Astrocyte of the spinal cord (primary cell): ENCODE data around the gene GPATCH2.

ENCODE experiments used
- DNase-seq: peaks from one replicate; pipeline ENCODE4 v3.0.0; 2011; ENCODE audit warnings: low read depth, low spot score
- H3K4me3 ChIP-seq: 2 replicates; pipeline ENCODE4 v1.5.1; 2011; ENCODE audit warnings: low read depth, mild to moderate bottlenecking, low read length, moderate library complexity
- CTCF ChIP-seq: IDR thresholded peaks from 2 replicates; pipeline ENCODE4 v1.5.1; 2012; ENCODE audit warnings: low read depth, mild to moderate bottlenecking, low read length, inconsistent platforms
- in situ Hi-C: cut with HindIII; loops from 2 replicates; pipeline ENCODE4 v1.10.0; 2017; ENCODE audit warnings: low sequenced_read_pairs

Gene GPATCH2

GRCh38 chr1:217564207-217564606 is 66.7 kb downstream of the GPATCH2 start:
- TF ChIP-seq CTCF = no peak
- in situ Hi-C loops = no loop called here
- no peak for DNase-seq
- H3K4me3 ChIP-seq = no peak overlapping the region

- in situ Hi-C loops = no loop called here
- TF ChIP-seq CTCF = no peak
- no peak for DNase-seq
- H3K4me3 ChIP-seq = no peak overlapping the region
These were observed 67.7 kb downstream of the GPATCH2 start for GRCh38 chr1:217563179-217563578.

DNA sequence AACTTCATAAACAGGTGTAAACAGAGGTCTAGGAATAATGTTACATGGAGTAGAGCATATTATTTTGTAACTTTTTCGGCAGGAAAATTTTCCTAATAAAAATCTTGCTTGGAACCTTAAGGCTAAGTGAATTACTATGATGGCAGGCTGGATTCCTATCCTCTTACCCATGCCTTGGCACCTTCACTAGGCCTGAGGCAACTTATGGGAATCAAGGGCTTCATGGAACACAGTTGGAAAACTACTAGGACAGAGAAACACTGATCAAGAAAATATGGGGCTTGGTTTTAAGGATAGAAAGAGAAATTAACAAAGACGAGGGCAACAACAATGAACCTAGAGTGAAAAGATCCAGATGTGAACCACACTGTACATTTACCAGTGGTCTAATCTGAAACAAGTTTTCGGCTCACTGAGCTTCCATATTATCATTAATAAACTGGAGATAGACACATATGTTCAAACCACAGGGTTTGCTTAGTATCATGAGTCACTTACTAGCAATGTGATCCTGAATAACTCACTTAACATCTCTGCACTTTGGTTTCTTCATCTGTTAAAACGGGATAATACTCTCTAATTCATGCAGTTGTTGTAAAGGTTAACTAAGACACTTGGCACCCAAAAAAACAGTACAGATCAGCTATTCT is 68.5 kb downstream of the GPATCH2 start:
- no peak for TF ChIP-seq CTCF
- no peak overlapping the region for H3K4me3 ChIP-seq
- in situ Hi-C loops = no loop called here
- peak; percentile 88 for DNase-seq

- DNase-seq = no peak
- no peak for TF ChIP-seq CTCF
- H3K4me3 ChIP-seq = no peak overlapping the region
- in situ Hi-C loops = no loop called here
These were observed 69.4 kb downstream of the GPATCH2 start for GRCh38 chr1:217561446-217561845.

DNA sequence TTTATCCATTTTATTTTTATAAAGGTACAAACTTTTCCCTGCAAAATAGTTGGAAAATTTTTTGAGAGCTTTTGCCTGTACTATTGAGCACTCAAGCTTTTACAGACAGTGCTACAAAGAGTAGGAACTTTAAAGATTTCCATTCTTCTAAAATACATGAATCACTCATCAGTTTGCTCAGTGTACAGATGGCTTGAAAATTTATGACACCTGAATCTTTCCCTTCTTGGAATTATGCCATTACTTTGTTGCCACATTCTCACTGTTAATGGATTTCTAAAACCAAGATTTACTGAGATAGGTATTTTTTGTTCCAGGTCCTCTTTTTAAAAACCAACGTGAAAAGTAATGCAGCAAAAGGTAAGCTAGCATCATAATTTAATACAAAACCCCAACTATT is 76.0 kb downstream of the GPATCH2 start:
- TF ChIP-seq CTCF = no peak
- DNase-seq = no peak
- in situ Hi-C loops = no loop called here
- H3K4me3 ChIP-seq = no peak overlapping the region

DNA sequence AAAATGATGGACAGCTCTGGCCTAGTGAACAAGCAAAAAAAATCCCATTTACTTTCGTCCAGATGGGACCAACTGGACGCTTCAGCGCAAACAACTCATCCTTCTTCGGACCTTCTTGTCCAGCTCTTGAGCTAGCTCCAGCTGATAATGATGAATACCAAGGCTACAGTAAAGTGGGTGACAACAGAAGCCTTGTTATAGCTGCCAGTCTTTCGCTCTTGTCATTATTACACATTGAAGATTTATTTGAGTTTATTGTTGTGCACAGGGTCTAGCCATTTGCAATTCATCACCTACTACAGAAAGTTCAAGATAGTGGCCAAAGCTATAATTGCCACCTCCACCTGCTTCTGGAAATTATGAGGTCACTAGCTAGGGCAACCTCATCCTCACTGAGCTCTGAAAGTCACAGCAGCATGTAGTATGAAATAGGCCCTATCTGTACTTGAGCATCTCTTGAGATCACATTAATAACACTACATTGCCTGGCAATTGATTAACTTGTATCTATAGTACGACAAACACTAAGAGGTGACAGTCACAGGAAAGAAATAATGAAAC is 76.9 kb downstream of the GPATCH2 start:
- no peak for TF ChIP-seq CTCF
- H3K4me3 ChIP-seq = no peak overlapping the region
- in situ Hi-C loops = no loop called here
- DNase-seq = no peak
